Vagina (tissue), 2 donors: ENCODE results near the gene SBK1.

Source experiments
- POLR2A ChIP-seq, 2 donors: fragments of 450-650 bp; IDR thresholded peaks; one replicate each; pipeline ENCODE4 v1.6.1; 2017; ENCODE audit warnings: antibody characterized with exemption in 2 of 2, mild to moderate bottlenecking in 2 of 2, moderate library complexity in 2 of 2
- POLR2AphosphoS5 ChIP-seq, 2 donors: sonication (generic); formaldehyde crosslinking; IDR thresholded peaks; one replicate each; pipeline ENCODE4 v1.9.0; 2017; ENCODE audit warnings: antibody characterized with exemption in 2 of 2, mild to moderate bottlenecking in 2 of 2, low read depth in 1 of 2; ENCODE audit not compliant: insufficient read depth in 1 of 2

DNA sequence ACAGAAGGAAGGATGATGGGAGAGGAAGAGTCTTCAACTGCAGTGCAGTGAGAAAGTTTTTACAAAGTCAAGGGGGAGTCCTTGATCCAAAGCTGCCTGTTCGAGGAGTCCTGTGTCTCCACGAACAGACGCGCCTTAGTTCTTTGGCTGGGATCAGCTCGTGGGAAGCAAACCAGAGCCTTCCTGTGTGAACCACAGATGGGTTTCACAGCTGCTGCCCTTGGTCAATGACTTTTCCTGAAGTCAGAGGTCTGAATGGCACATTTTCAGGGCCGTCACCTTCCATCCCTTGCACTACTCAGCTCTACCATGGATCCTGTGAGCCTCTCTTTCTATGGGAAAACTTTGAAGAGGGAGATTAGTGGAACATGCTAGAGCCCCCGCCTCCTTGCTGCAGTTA is 4.2 kb upstream of the SBK1 start:
- no peak for TF ChIP-seq POLR2A (IDR thresholded peaks at IDR 0.05)
- no peak for TF ChIP-seq POLR2AphosphoS5 (IDR thresholded peaks at IDR 0.05; ENCODE audit: insufficient read depth in 1 of 2, low read depth in 1 of 2)
